Fibroblast of villous mesenchyme (primary cell): ENCODE measurements around the gene MAMLD1. TPM values are rescaled to one million over a fixed set of nuclear protein-coding genes. Genes with fewer than 3 reads are reported as not detected.

Source experiments
- DNase-seq: peaks from one replicate; pipeline ENCODE4 v3.0.0-alpha.2; 2010; ENCODE audit warnings: low read depth
- H3K4me3 ChIP-seq: 2 replicates; pipeline ENCODE4 v1.5.1; 2011; ENCODE audit warnings: low read depth, mild to moderate bottlenecking, low read length
- total RNA-seq: library from RNA; depleted of rRNA; stranded (reverse); fragments of >200 nt; gene quantifications from 2 replicates; pipeline ENCODE4 v1.2.3, GENCODE V29; 2012
- TF ChIP-seq, protein P1 (sequence below): IDR thresholded peaks from 2 replicates; pipeline ENCODE4 v1.5.1; 2012; ENCODE audit warnings: low read depth, mild to moderate bottlenecking, low read length; ENCODE audit not compliant: insufficient read depth

The MAMLD1 gene
- total RNA-seq, 1 donor: 0.86 TPM

DNA sequence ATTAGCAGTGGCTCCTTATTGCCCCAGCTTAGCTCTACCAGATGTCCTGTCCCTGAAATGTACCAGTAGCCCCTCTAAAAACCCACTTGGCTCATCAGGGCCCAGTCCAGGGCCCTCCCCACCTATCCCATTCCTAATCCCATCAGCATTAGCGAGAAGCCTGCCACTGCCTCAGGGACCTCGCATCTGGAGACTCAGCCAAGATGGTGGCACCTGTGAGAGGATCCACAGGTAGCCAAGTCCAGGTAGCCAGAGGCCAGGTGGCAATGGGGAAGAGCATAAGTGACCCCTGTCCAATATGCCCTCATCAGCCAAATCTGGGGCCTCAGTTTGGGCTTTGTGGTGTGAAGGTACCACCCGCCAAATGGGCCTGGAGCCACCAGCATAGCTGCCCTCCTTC, 97.7 kb downstream of the MAMLD1 start:
- H3K4me3 ChIP-seq: no peak overlapping the region
- DNase-seq: no peak
- TF ChIP-seq, protein P1, sequence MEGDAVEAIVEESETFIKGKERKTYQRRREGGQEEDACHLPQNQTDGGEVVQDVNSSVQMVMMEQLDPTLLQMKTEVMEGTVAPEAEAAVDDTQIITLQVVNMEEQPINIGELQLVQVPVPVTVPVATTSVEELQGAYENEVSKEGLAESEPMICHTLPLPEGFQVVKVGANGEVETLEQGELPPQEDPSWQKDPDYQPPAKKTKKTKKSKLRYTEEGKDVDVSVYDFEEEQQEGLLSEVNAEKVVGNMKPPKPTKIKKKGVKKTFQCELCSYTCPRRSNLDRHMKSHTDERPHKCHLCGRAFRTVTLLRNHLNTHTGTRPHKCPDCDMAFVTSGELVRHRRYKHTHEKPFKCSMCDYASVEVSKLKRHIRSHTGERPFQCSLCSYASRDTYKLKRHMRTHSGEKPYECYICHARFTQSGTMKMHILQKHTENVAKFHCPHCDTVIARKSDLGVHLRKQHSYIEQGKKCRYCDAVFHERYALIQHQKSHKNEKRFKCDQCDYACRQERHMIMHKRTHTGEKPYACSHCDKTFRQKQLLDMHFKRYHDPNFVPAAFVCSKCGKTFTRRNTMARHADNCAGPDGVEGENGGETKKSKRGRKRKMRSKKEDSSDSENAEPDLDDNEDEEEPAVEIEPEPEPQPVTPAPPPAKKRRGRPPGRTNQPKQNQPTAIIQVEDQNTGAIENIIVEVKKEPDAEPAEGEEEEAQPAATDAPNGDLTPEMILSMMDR: no peak

DNA sequence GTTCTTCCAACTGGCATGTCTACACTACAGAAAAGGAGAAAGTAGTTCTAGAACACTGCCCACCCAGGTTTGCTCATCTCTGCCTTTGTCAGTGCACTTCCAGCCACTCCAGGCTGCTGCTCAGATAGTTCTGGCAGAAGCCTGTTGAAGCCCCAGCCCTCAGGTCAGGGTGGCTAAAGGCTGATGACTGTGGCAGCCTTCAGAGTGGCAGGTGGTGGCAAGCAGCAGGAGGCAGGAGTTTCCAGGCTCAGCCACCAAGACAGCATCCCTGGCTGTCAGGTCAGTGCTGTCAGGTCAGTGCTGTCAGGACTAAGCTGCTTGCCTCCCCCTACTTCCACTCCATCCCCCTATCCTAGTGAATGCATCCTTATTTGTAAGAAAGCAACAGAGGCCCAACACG, 100.4 kb downstream of the MAMLD1 start:
- DNase-seq: no peak
- H3K4me3 ChIP-seq: no peak overlapping the region
- TF ChIP-seq, protein P1: no peak

DNA sequence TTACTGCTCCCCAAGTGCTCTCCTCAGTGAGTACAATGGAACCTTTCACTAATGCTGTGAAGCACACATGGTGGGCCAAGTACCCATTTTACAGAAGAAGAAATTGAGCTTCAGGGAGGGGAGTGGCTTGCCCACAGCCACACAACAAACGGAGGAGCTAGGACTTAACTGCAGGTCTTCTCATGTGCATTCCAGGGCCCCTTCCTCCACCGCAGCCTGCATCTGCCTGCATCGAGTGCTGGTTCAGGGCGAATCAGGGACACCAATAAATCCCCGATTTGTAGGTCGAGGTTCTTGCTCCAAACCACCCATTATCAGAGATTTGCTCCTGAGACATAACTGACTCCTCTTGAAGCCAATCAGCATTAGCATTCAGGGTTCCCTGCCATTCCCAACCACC, 100.9 kb downstream of the MAMLD1 start:
- H3K4me3 ChIP-seq: no peak overlapping the region
- TF ChIP-seq, protein P1: no peak
- no peak for DNase-seq

DNA sequence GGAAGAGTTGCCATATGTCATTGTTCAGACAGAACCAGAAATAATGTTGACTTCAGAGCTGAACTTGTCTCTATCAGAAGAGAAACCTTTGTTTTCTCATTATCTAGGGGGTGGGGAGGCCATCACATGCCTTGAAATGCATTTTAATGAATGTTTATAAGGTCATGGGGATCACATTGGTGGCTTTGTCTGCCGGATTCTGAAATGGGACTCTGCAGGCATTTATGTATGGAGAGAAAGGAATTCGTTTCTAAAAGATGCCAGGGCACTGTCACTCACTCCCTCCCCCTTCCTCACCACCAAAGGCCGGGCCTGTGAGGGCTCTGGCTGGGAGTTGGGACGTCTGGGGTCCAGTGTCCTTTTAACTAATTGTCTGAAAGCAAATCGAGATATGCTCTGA, 102.2 kb downstream of the MAMLD1 start:
- DNase-seq: no peak
- no peak overlapping the region for H3K4me3 ChIP-seq
- TF ChIP-seq, protein P1: no peak

DNA sequence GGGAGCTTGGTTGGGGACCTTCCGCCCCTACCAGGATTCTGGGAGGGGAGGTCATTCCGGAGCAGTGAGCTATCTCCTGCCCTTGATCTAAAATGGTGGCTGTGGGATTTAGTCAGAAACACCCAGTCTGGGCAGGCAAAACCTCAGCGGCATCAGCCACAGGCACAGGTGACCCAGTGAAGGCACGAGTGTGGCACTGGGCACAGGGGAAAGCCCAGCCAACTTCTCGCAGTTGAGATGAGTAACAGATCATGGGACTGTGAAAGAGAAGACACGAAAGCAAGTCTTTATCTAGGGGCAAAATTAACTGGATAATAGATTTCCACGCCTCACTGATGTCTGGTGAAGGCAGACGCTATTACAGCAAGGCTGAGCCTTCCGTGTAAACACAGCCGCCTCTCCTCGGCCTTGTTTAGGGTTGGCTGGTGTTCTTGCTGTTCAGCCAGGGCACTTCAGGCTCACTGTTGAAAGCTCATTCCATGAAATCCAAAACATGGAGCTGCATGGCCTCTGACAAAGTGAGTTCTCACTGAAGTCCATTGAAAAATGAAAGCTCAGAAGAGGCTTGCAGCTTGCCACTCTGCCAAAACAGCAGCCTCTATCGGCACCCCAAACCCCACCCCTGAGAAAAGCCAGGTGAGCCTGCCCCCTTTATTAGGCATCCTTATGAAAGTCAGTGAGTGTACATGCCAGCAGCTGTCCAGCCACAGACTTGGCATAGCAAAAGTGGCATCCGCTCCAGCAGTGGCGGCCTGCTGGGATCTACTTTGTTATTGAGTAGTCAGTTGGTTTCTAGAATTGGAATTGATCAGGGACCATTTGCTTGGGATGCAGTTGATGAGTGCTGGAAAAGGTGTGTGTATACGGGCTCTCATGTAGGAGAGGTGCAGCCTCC, 103.0 kb downstream of the MAMLD1 start:
- DNase-seq: peak; percentile 46
- no peak overlapping the region for H3K4me3 ChIP-seq
- TF ChIP-seq, protein P1: no peak

DNA sequence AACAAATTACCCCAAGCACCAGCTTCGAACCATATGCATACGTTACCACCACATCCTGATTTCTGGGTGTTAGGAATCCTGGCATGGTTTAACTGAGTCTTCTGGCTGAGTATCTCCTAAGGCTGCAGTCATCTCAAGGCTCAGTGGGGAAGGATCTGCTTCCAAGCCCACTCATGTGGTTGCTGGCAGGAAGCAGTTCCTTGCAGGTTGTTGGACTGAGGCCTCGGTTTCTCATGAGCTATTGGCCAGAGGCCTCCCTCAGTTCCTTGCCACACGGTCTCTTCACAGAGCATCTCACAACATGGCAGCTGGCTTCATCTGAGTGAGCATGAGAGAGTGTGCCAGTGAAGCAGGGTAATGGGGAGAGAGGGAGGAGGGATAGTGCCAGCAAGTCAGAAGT, 109.2 kb downstream of the MAMLD1 start:
- TF ChIP-seq, protein P1: no peak
- H3K4me3 ChIP-seq: no peak overlapping the region
- DNase-seq: no peak

DNA sequence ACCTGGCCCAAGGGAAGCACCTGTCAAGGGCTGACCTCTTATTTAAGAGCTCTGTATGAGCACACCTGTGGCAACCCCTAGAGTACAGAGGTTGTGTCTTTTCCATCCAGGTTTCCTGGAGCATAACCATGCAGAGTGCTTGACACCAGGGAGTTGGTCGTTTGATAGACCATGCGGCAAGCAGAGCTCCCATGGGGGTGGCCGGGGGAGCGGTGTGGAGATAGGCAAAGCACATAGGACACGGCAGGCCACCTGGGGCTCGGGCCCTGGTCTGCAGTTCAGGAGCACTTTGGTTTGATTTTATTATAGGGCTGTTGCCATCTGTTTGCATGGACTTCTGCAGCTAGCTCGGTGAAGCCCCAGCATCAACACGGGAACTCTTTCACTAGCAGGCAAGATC, 110.3 kb downstream of the MAMLD1 start:
- no peak for DNase-seq
- TF ChIP-seq, protein P1: no peak

More for the DNA sequence above, 110.3 kb downstream of the MAMLD1 start:
- H3K4me3 ChIP-seq: no peak overlapping the region
